Karpas-422 (cell line): ENCODE data around the gene DUSP8. TPM values are rescaled to one million over a fixed set of nuclear protein-coding genes. Genes with fewer than 3 reads are reported as not detected.
"Not testable (repeated sequence)": the region's sequence is repeated elsewhere in the genome, so short reads cannot be mapped to it uniquely, and the experiment has no call there.

Experiments used
- DNase-seq: peaks from one replicate; pipeline ENCODE4 v3.0.0-alpha.2; 2015
- H2AFZ ChIP-seq: fragments of 200-600 bp; sonication (generic); 2 replicates; pipeline ENCODE4 v1.6.1; 2014; ENCODE audit warnings: antibody characterized with exemption, low read length, mixed read lengths
- H3K27ac ChIP-seq: fragments of 200-600 bp; sonication (generic); 2 replicates; pipeline ENCODE4 v1.5.1; 2014; ENCODE audit warnings: mild to moderate bottlenecking, low read length, moderate library complexity
- H3K27me3 ChIP-seq: fragments of 200-600 bp; sonication (generic); 2 replicates; pipeline ENCODE4 v1.6.1; 2014; ENCODE audit warnings: low read length, mixed read lengths
- H3K36me3 ChIP-seq: fragments of 200-600 bp; sonication (generic); 2 replicates; pipeline ENCODE4 v1.6.1; 2014; ENCODE audit warnings: low read length, mixed read lengths; ENCODE audit not compliant: insufficient read depth
- H3K4me1 ChIP-seq: fragments of 200-600 bp; sonication (generic); 2 replicates; pipeline ENCODE4 v1.6.1; 2014; ENCODE audit warnings: mild to moderate bottlenecking, low read length, mixed read lengths
- H3K4me2 ChIP-seq: fragments of 200-600 bp; sonication (generic); 2 replicates; pipeline ENCODE4 v1.6.1; 2014; ENCODE audit warnings: low read length, low read depth, mild to moderate bottlenecking; ENCODE audit not compliant: poor library complexity, severe bottlenecking
- H3K4me3 ChIP-seq: fragments of 200-600 bp; sonication (generic); 2 replicates; pipeline ENCODE4 v1.5.1; 2014; ENCODE audit warnings: mild to moderate bottlenecking, antibody characterized with exemption, low read length, mixed read lengths
- H3K79me2 ChIP-seq: fragments of 200-600 bp; sonication (generic); 2 replicates; pipeline ENCODE4 v1.6.1; 2014; ENCODE audit warnings: mild to moderate bottlenecking, low read length, mixed read lengths
- H3K9ac ChIP-seq: fragments of 200-600 bp; sonication (generic); 2 replicates; pipeline ENCODE4 v1.6.0; 2014; ENCODE audit warnings: low read length
- H3K9me2 ChIP-seq: fragments of 200-600 bp; sonication (generic), shearing (Covaris generic); replicated peaks from 2 replicates; pipeline ENCODE4 v1.6.0; 2014; ENCODE audit warnings: mild to moderate bottlenecking, low read length, moderate library complexity; ENCODE audit not compliant: insufficient read depth
- H3K9me3 ChIP-seq: fragments of 300-700, 200-600 bp; sonication (generic); 2 replicates; pipeline ENCODE4 v1.6.1; 2014; ENCODE audit warnings: low read length, mixed read lengths
- H4K20me1 ChIP-seq: fragments of 200-600 bp; sonication (generic); 2 replicates; pipeline ENCODE4 v1.6.1; 2014; ENCODE audit warnings: mild to moderate bottlenecking, antibody characterized with exemption, low read length, low read depth; ENCODE audit not compliant: insufficient read depth
- total RNA-seq: library from RNA; depleted of rRNA; stranded (reverse); fragments of >200 nt; shearing (Covaris generic); gene quantifications from 2 replicates; pipeline ENCODE4 v1.2.3, GENCODE V29; 2014; ENCODE audit warnings: low replicate concordance

DUSP8 gene
- total RNA-seq, 1 experiment from 2014 or later = not detected

DNA sequence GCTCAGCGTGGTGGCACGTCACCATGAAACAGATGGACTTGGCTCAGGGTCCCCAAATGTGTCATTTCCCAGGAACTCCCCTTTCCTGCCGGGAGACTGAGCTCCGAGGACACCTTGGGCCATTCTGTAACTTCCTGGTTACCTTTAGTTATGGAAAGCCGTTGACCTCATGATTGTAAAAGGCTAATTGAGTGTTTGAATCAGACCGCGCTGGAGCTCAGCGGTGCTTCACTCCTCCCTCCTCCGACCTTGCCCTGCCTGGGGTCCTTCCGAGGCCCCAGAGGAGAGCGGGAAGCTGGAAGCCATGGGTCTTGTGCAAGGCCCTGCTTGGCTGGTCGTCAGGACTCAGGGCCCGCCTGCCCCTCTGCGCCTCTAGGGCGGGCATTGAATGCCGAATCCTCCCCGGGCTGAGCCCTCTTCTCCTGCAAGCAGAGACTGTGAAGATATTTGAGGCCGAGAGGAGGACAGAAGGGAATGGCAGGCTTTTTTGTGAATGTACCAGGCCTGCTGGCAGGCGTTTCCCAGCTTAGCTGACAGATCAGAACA, 24.6 kb upstream of the DUSP8 start:
- not testable (repeated sequence) for H3K79me2 ChIP-seq, H2AFZ ChIP-seq, H3K9me2 ChIP-seq, H3K9me3 ChIP-seq, H3K36me3 ChIP-seq, DNase-seq, H3K27me3 ChIP-seq, H3K4me2 ChIP-seq, H4K20me1 ChIP-seq, H3K9ac ChIP-seq, H3K4me3 ChIP-seq, H3K27ac ChIP-seq
- H3K4me1 ChIP-seq = peaks cover 12% of the 10 kb centered on the region

- H3K4me2 ChIP-seq, H3K9me2 ChIP-seq, H2AFZ ChIP-seq, H3K4me3 ChIP-seq, DNase-seq, H3K36me3 ChIP-seq, H3K27ac ChIP-seq, H4K20me1 ChIP-seq, H3K4me1 ChIP-seq, H3K27me3 ChIP-seq, H3K9ac ChIP-seq, H3K9me3 ChIP-seq, H3K79me2 ChIP-seq: not testable (repeated sequence)
These were observed 24.0 kb upstream of the DUSP8 start for GRCh38 chr11:1595994-1596575.

- no peak overlapping the region for H3K4me3 ChIP-seq
- no peak overlapping the region for H3K27ac ChIP-seq
- H3K9ac ChIP-seq = no peak overlapping the region
- no peaks in the 10 kb centered on the region for H3K9me3 ChIP-seq
- no peaks in the 10 kb centered on the region for H3K27me3 ChIP-seq
- no peak overlapping the region for H3K4me2 ChIP-seq
- H3K9me2 ChIP-seq = no peaks in the 10 kb centered on the region
- no peaks in the 10 kb centered on the region for H4K20me1 ChIP-seq
- H3K79me2 ChIP-seq = no peaks in the 10 kb centered on the region
- H3K36me3 ChIP-seq = no peaks in the 10 kb centered on the region
- no peak for DNase-seq
- no peaks in the 10 kb centered on the region for H3K4me1 ChIP-seq
- H2AFZ ChIP-seq = no peak overlapping the region
These were observed 20.6 kb upstream of the DUSP8 start for GRCh38 chr11:1592628-1593027.

- Histone ChIP-seq H3K79me2 (no peaks in the 10 kb centered on the region), H3K4me3 (no peak overlapping the region), H3K9ac (no peak overlapping the region), H3K36me3 (no peaks in the 10 kb centered on the region), H3K4me1 (peaks cover 5% of the 10 kb centered on the region; the same call in 1 of the 2 replicates), H4K20me1 (no peaks in the 10 kb centered on the region), H3K4me2 (no peak overlapping the region), H2AFZ (no peak overlapping the region), H3K27me3 (no peaks in the 10 kb centered on the region), H3K9me2 (no peaks in the 10 kb centered on the region), H3K27ac (no peak overlapping the region), H3K9me3 (no peaks in the 10 kb centered on the region)
- DNase-seq = no peak
These were observed 17.9 kb upstream of the DUSP8 start for GRCh38 chr11:1589996-1590395.

DNA sequence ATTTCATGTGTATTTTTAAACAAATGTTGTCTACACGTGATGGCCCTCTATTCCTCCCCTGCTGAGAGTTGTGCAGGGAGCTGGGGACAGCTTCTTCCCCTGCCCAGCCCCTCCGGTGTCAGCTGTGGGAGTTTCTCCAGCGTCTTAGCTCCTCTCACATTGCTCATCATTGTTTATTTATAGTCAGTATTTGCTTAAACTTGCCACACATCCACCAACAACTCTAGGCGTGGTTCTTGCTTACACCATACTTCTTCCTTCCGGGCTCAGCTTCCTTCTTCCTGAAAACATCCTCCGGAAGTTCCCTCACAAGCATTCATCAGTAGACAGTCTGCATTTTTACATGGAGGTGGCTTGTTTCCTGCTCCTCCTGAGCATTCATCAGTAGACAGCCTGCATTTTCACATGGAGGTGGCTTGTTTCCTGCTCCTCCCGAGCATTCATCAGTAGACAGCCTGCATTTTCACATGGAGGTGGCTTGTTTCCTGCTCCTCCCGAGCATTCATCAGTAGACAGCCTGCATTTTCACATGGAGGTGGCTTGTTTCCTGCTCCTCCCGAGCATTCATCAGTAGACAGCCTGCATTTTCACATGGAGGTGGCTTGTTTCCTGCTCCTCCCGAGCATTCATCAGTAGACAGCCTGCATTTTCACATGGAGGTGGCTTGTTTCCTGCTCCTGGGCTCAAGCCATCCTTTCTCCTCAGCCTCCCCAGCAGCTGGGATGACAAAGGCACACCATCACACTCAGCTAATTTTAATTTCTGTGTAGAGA, 17.3 kb upstream of the DUSP8 start:
- not testable (repeated sequence) for H3K9ac ChIP-seq, H2AFZ ChIP-seq, H3K36me3 ChIP-seq, H3K9me2 ChIP-seq, DNase-seq, H3K4me1 ChIP-seq, H3K27ac ChIP-seq, H3K4me3 ChIP-seq, H4K20me1 ChIP-seq, H3K79me2 ChIP-seq, H3K4me2 ChIP-seq, H3K27me3 ChIP-seq, H3K9me3 ChIP-seq

DNA sequence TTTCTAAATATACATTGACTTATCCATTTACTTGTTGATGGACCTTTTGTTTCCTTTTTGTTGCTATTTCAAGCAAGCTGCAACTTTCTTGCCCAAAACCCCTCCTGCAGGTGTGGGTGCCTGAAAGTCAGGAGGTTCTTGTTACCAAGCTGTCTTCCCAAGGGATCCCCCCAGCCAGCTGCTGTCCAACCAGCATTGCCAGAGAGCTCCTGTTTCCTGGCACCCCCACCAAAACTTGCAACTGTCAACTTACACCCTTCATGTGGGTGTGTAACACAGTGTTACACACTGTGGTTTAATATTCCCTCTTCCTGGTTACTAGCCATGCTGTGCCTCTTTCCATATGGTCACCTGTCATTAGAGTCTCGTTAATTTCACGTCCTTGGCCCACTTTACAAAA, 14.6 kb upstream of the DUSP8 start:
- Histone ChIP-seq H3K4me1 (peaks cover 5% of the 10 kb centered on the region; the same call in 1 of the 2 replicates), H3K27me3 (no peaks in the 10 kb centered on the region), H3K79me2 (no peaks in the 10 kb centered on the region), H3K4me2 (no peak overlapping the region), H3K4me3 (no peak overlapping the region), H3K9me2 (no peaks in the 10 kb centered on the region), H2AFZ (no peak overlapping the region), H4K20me1 (no peaks in the 10 kb centered on the region), H3K36me3 (no peaks in the 10 kb centered on the region), H3K9me3 (no peaks in the 10 kb centered on the region), H3K27ac (no peak overlapping the region), H3K9ac (no peak overlapping the region)
- DNase-seq = no peak

DNA sequence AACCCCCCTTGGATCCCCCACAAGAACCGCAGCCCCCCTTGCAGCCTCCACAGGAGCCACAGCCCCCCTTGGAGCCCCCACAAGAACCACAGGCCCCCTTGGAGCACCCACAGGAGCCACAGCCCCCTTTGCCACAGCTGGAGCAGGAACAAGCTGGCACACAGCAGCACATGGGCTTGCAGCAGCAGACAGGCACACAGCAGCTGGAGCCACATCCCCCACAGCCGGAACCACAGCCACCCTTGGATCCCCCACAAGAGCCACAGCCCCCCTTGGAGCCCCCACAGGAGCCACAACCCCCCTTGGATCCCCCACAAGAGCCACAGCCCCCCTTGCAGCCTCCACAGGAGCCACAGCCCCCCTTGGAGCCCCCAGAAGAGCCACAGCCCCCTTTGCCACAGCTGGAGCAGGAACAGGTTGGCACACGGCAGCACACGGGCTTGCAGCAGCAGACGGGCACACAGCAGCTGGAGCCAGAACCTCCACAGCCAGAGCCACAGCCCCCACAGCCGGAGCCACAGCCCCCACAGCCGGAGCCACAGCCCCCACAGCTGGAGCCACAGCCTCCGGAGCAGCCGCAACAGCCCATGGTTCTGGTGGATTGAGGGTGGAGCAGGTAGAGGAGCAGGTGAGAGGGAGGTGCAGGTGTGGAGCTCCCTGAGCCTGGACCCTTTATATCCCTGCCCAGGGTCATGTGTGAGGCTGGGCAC, 12.7 kb upstream of the DUSP8 start, which contains the start of gene KRTAP5-1:
KRTAP5-1 (minus strand) TSS at position 623 of the 710 bp plus-strand sequence; CDS start at position 589, 34 bp downstream.
- not testable (repeated sequence) for H4K20me1 ChIP-seq, H3K4me2 ChIP-seq, H3K27ac ChIP-seq, H3K27me3 ChIP-seq, H3K4me1 ChIP-seq, H3K9ac ChIP-seq, DNase-seq, H3K9me2 ChIP-seq, H3K36me3 ChIP-seq, H2AFZ ChIP-seq, H3K79me2 ChIP-seq, H3K9me3 ChIP-seq, H3K4me3 ChIP-seq

DNA sequence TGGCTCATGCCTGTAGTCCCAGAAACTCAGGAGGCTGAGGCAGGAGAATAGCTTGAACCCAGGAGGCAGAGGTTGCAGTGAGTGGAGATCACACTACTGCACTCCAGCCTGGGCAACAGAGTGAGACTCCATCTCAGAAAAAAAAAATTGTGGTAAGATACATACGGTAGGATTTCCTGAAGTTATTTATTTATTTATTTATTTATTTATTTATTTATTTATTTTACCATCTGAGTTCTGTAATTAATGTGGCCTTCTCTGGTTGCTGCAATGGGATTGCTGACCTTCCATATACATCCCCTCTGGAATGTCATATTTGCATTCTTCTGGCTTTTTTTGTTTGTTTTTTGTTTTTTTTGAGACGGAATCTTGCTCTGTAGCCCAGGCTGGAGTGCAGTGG, 10.8 kb upstream of the DUSP8 start:
- not testable (repeated sequence) for H3K9ac ChIP-seq, H3K4me2 ChIP-seq, H3K9me3 ChIP-seq, H4K20me1 ChIP-seq, H3K36me3 ChIP-seq, H3K79me2 ChIP-seq, H3K27me3 ChIP-seq, H2AFZ ChIP-seq, H3K4me1 ChIP-seq, DNase-seq, H3K4me3 ChIP-seq, H3K27ac ChIP-seq, H3K9me2 ChIP-seq
